ENCODE data around the gene ANXA5. TPM values are rescaled to one million over a fixed set of nuclear protein-coding genes. Genes with fewer than 3 reads are reported as not detected.

ANXA5 gene
- total RNA-seq, 4 donors from 2014 or later: 78.1 to 137 (median 94.2) TPM

DNA sequence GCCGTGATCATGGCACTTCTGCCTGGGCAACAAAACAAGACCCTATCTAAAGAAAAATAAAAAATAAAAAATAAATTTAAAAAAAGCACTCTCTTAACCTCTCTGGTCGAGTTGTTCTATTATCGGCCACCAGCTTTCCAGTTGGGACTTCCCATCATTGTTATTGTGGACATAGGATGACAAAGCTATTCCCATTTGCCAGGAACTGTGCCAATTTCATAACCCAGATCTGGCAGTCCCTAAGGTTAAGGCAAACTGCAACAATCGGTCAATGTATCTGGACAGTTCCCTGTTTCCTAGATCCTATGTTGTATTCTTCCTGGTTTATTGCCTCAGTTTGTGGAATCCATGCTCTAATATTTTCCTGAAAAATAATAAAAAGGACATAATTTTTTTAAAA is 17.8 kb upstream of the ANXA5 start:
- no peak for DNase-seq (ENCODE audit: low spot score in 2 of 2)
- intact Hi-C loops (cut with DNase I; ENCODE audit: low total_unique reads): no loop called here
- 76 to 79% methylated on average over 4 of the region's 4 CpGs for WGBS, 2 donors
- H3K4me3 ChIP-seq (ENCODE audit: low read depth, poor library complexity, severe bottlenecking): no peak overlapping the region
- TF ChIP-seq CTCF (IDR thresholded peaks at IDR 0.05): no peak
- no peak for TF ChIP-seq POLR2A (IDR thresholded peaks at IDR 0.05)

- DNase-seq (ENCODE audit: low spot score in 2 of 2): no peak
- TF ChIP-seq CTCF (IDR thresholded peaks at IDR 0.05) (no peak), POLR2A (IDR thresholded peaks at IDR 0.05) (no peak)
- WGBS, 2 donors: 86 to 94% methylated on average over 4 of the region's 4 CpGs
- no peak overlapping the region for H3K4me3 ChIP-seq (ENCODE audit: low read depth, poor library complexity, severe bottlenecking)
- intact Hi-C loops (cut with DNase I; ENCODE audit: low total_unique reads): no loop called here
Measured at GRCh38 chr4:121712783-121713182, 16.0 kb upstream of the ANXA5 start.

- intact Hi-C loops (cut with DNase I; ENCODE audit: low total_unique reads): no loop called here
- TF ChIP-seq POLR2A (IDR thresholded peaks at IDR 0.05): no peak
- no peak for TF ChIP-seq CTCF (IDR thresholded peaks at IDR 0.05)
- DNase-seq (ENCODE audit: low spot score in 2 of 2): no peak
- WGBS, 2 donors: 54 to 58% methylated on average over 7 of the region's 7 CpGs
- no peak overlapping the region for H3K4me3 ChIP-seq (ENCODE audit: low read depth, poor library complexity, severe bottlenecking)
Measured at GRCh38 chr4:121712001-121712651, 15.3 kb upstream of the ANXA5 start.

DNA sequence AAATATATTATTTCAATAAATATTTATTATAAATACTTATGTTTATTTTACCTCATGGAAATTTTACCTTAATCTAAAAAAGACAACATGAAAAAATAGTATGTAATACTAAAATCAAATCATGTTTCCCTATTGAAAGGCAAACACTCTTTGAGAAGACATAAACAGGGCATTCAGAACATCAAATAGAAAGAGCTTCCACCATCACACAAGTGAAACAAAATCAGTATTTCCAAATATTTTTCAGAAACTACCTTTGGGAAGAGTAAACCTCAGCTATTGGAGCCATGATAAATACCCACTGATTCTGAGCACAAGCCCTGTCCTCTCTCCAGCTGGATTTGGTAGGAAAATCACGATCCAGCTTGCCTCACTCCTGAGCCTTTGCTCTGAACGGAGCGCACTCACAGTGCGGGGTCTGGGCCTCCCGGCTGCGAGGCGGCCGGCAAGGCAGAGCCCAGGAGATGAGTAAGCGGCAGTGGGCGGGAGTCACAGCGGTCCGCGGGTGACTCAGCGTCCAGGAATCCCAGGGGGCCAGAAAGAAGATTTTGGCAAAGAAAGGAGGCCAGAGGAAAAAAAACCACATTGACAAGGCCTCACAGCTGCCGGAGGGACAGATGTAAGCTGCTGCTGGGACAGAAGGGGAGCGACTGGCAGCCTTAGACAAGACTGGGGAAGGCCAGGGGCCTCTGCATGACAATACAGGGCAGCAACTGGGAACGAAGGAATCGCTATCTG is 14.7 kb upstream of the ANXA5 start:
- TF ChIP-seq POLR2A (IDR thresholded peaks at IDR 0.05) (no peak), CTCF (IDR thresholded peaks at IDR 0.05) (no peak)
- peak; percentile 69 to 96 for DNase-seq (ENCODE audit: low spot score in 2 of 2)
- no peak overlapping the region for H3K4me3 ChIP-seq (ENCODE audit: low read depth, poor library complexity, severe bottlenecking)
- intact Hi-C loops (cut with DNase I; ENCODE audit: low total_unique reads): no loop called here
- 4 to 5% methylated on average over 18 of the region's 18 CpGs for WGBS, 2 donors

DNA sequence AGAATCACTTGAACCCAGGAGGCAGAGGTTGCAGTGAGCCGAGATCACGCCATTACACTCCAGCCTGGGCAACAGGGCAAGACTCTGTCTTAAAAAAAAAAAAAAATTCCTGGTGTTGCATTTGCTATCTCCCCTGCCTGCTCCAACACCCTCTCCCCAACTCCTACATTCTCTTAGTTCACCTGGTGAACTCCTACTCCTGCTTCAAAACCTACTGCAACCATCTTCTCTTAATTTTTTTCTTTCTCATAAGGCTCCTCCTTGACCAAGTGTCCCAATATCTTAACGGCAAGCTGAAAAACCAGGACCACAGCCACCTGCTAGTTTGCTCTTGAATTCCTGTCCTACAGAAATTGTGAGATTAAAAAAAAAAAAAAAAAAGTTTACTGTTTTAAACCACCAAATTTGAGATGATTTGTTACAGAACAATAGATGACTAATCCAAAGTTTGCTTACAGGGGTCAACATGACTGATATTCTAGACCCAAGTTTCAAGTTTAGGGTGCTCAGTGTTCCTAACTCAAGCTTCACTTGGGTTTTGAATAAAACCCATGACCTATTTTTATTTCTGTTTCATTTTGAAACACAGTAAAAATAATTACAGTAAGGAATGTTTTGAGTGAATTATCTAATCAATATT is 13.1 kb upstream of the ANXA5 start:
- H3K4me3 ChIP-seq (ENCODE audit: low read depth, poor library complexity, severe bottlenecking): no peak overlapping the region
- TF ChIP-seq CTCF (IDR thresholded peaks at IDR 0.05) (no peak), POLR2A (IDR thresholded peaks at IDR 0.05) (no peak)
- intact Hi-C loops (cut with DNase I; ENCODE audit: low total_unique reads): no loop called here
- no peak for DNase-seq (ENCODE audit: low spot score in 2 of 2)
- WGBS, 2 donors: 92 to 97% methylated on average over 3 of the region's 3 CpGs
